Measurements from ENCODE around the gene ANKS6.

DNA sequence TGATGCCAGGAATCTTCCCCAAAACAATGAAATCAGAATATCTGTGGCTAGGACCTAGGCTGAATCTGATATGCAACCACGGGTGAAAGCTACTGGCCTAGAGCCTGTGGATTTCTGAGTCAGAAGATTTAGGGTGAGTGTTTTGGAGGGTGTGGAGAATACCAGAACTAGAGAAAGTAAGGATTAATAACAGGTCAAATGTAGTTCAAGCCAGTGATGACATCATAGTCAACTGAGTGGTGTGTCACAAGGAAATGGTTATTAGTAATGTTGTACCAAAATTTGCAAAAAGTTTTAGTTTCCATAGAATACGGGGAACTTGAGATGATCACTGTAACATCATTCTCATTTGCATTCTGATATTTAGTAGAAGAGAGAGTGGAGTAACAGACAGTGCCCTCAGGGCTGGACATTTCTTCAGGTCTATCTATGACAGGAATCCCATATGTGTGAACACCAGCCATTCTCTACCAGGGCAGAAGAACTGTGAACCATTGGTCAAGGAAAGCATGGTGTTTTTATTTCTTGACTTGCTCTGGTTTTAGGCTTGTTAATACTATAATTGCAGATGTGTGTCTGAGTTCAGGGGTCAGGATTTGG is 14.8 kb upstream of the ANKS6 start:
- TF ChIP-seq SIN3A (IDR thresholded peaks at IDR 0.05; ENCODE audit: borderline replicate concordance, insufficient read depth, low read length) (no peak), TAF1 (IDR thresholded peaks at IDR 0.05; ENCODE audit: borderline replicate concordance, insufficient read depth, low read length) (no peak), POLR2AphosphoS5 (IDR thresholded peaks at IDR 0.05; ENCODE audit: low read depth, low read length) (no peak)
- TF ChIP-seq, protein P1, sequence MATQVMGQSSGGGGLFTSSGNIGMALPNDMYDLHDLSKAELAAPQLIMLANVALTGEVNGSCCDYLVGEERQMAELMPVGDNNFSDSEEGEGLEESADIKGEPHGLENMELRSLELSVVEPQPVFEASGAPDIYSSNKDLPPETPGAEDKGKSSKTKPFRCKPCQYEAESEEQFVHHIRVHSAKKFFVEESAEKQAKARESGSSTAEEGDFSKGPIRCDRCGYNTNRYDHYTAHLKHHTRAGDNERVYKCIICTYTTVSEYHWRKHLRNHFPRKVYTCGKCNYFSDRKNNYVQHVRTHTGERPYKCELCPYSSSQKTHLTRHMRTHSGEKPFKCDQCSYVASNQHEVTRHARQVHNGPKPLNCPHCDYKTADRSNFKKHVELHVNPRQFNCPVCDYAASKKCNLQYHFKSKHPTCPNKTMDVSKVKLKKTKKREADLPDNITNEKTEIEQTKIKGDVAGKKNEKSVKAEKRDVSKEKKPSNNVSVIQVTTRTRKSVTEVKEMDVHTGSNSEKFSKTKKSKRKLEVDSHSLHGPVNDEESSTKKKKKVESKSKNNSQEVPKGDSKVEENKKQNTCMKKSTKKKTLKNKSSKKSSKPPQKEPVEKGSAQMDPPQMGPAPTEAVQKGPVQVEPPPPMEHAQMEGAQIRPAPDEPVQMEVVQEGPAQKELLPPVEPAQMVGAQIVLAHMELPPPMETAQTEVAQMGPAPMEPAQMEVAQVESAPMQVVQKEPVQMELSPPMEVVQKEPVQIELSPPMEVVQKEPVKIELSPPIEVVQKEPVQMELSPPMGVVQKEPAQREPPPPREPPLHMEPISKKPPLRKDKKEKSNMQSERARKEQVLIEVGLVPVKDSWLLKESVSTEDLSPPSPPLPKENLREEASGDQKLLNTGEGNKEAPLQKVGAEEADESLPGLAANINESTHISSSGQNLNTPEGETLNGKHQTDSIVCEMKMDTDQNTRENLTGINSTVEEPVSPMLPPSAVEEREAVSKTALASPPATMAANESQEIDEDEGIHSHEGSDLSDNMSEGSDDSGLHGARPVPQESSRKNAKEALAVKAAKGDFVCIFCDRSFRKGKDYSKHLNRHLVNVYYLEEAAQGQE (IDR thresholded peaks at IDR 0.05; ENCODE audit: insufficient read depth in 1 of 2, low read depth in 2 of 2, low read length in 2 of 2): no peak
